Embryonic facial prominence (tissue), 1 donor: Measurements from ENCODE around the gene WDSUB1.

Source experiments
- DNase-seq: peaks from one replicate; pipeline ENCODE4 v3.0.0-alpha.2; 2016; ENCODE audit errors: extremely low spot score

WDSUB1 gene

GRCh38 chr2:159285929-159286708 lies at the start of gene WDSUB1:
Gene WDSUB1, minus strand, starts transcription at chr2:159286703. Its CDS starts 3,634 bp downstream, at chr2:159283069.
- DNase-seq: no peak

- no peak for DNase-seq
Measured at GRCh38 chr2:159326569-159327255, 40.2 kb upstream of the WDSUB1 start.

- DNase-seq: no peak
Measured at GRCh38 chr2:159322419-159322818, 35.9 kb upstream of the WDSUB1 start.

- no peak for DNase-seq
Measured at GRCh38 chr2:159317392-159318088, 31.0 kb upstream of the WDSUB1 start.

- no peak for DNase-seq
Measured at GRCh38 chr2:159307942-159308341, 21.4 kb upstream of the WDSUB1 start.

- DNase-seq: no peak
Measured at GRCh38 chr2:159300586-159300985, 14.1 kb upstream of the WDSUB1 start.

GRCh38 chr2:159298967-159299366 lies 12.5 kb upstream of the WDSUB1 start:
- DNase-seq: no peak

GRCh38 chr2:159297042-159297707 lies 10.7 kb upstream of the WDSUB1 start:
- DNase-seq: no peak

GRCh38 chr2:159292157-159292556 lies 5.7 kb upstream of the WDSUB1 start:
- no peak for DNase-seq

- DNase-seq: no peak
Measured at GRCh38 chr2:159290289-159290907, 3.9 kb upstream of the WDSUB1 start.

- DNase-seq: no peak
Measured at GRCh38 chr2:159287733-159288132, 1.2 kb upstream of the WDSUB1 start.

- peak; percentile 79 for DNase-seq
Measured at GRCh38 chr2:159286709-159287441, 372 bp upstream of the WDSUB1 start.

GRCh38 chr2:159285433-159285832 lies 1.1 kb downstream of the WDSUB1 start:
- DNase-seq: no peak

GRCh38 chr2:159283529-159283928 lies 3.0 kb downstream of the WDSUB1 start:
- DNase-seq: no peak

GRCh38 chr2:159281002-159281401 lies 5.5 kb downstream of the WDSUB1 start:
- no peak for DNase-seq

GRCh38 chr2:159279700-159280099 lies 6.8 kb downstream of the WDSUB1 start:
- no peak for DNase-seq

GRCh38 chr2:159275111-159275510 lies 11.4 kb downstream of the WDSUB1 start:
- DNase-seq: no peak

GRCh38 chr2:159272156-159272555 lies 14.3 kb downstream of the WDSUB1 start:
- DNase-seq: no peak

- DNase-seq: no peak
Measured at GRCh38 chr2:159270744-159271379, 15.6 kb downstream of the WDSUB1 start.

- DNase-seq: no peak
Measured at GRCh38 chr2:159267921-159268320, 18.6 kb downstream of the WDSUB1 start.
